H1 (cell line): Measurements from ENCODE around the gene RPS29. TPM values are rescaled to one million over a fixed set of nuclear protein-coding genes. Genes with fewer than 3 reads are reported as not detected.
A peak's percentile ranks its signal among the peaks of the same experiment; 100 is the strongest.

ENCODE experiments used
- CTCF ChIA-PET: fragments of 300-600 bp; sonication (Branson Sonifier 250); formaldehyde crosslinking; loops from one replicate; lab custom pipeline; 2021; ENCODE audit not compliant: partially characterized antibody; lab: Charles Lee
- POLR2A ChIA-PET: fragments of 300-600 bp; sonication (Branson Sonifier 250); formaldehyde crosslinking; loops from one replicate; lab custom pipeline; 2021; ENCODE audit warnings: inconsistent platforms; ENCODE audit not compliant: partially characterized antibody; lab: Charles Lee
- DNase-seq, 2 experiments: peaks; one replicate each; pipeline versions ENCODE4 v3.0.0 to v3.0.0-alpha.2; 2010 to 2022; ENCODE audit warnings: low spot score in 2 of 2, low read depth in 1 of 2, mixed read lengths in 1 of 2
- FAIRE-seq: peaks from 2 replicates; lab custom pipeline; 2011; peaks lifted over from hg19 to GRCh38; lab: Jason Lieb, UNC
- H2AFZ ChIP-seq: 2 replicates; pipeline ENCODE4 v1.8.1; 2012; ENCODE audit warnings: low read length, inconsistent platforms
- H2AK5ac ChIP-seq: 2 replicates; pipeline ENCODE4 v1.6.1; 2013; ENCODE audit warnings: low read depth, low read length
- H2BK120ac ChIP-seq: replicated peaks from 2 replicates; pipeline ENCODE3; 2013; ENCODE audit warnings: low read depth, low read length, inconsistent platforms
- H2BK12ac ChIP-seq: 2 replicates; pipeline ENCODE4 v1.6.1; 2013; ENCODE audit warnings: low read depth, low read length
- H2BK15ac ChIP-seq: 2 replicates; pipeline ENCODE4 v1.6.1; 2013; ENCODE audit warnings: low read length
- H2BK20ac ChIP-seq: 2 replicates; pipeline ENCODE4 v1.6.1; 2013; ENCODE audit warnings: low read length
- H2BK5ac ChIP-seq: 2 replicates; pipeline ENCODE4 v1.6.1; 2013; ENCODE audit warnings: low read depth, low read length
- H3K14ac ChIP-seq: 2 replicates; pipeline ENCODE4 v1.6.1; 2013; ENCODE audit warnings: inconsistent platforms; ENCODE audit not compliant: insufficient read length
- H3K18ac ChIP-seq: 2 replicates; pipeline ENCODE4 v1.6.1; 2013; ENCODE audit warnings: low read length; ENCODE audit errors: extremely low read depth
- H3K23ac ChIP-seq: 2 replicates; pipeline ENCODE4 v1.6.1; 2013; ENCODE audit warnings: inconsistent platforms; ENCODE audit not compliant: insufficient read length
- H3K23me2 ChIP-seq: 2 replicates; pipeline ENCODE4 v1.6.1; 2013; ENCODE audit warnings: low read depth, low read length
- H3K27ac ChIP-seq: 2 replicates; pipeline ENCODE4 v1.6.1; 2011; ENCODE audit warnings: low read depth, low read length, inconsistent platforms
- H3K27me3 ChIP-seq, 4 experiments: replicated peaks in 1 of 4; 1 replicate in 1 of 4; 2 replicates in 3 of 4; pipeline versions ENCODE4 v1.6.1 to v1.8.1; 2011 to 2013; ENCODE audit warnings: low read length in 3 of 4, mild to moderate bottlenecking in 3 of 4, inconsistent platforms in 2 of 4, mixed read lengths in 2 of 4, moderate library complexity in 1 of 4; ENCODE audit not compliant: control insufficient read depth in 3 of 4, insufficient read depth in 3 of 4; ENCODE audit errors: extremely low read depth in 1 of 4
- H3K36me3 ChIP-seq, 4 experiments: 2 replicates each; pipeline versions ENCODE4 v1.6.1 to v1.8.1; 2011 to 2013; ENCODE audit warnings: mild to moderate bottlenecking in 4 of 4, low read length in 3 of 4, moderate library complexity in 2 of 4, control low read depth in 1 of 4, inconsistent platforms in 1 of 4; ENCODE audit not compliant: insufficient read depth in 4 of 4, control insufficient read depth in 2 of 4
- H3K4ac ChIP-seq: replicated peaks from 2 replicates; pipeline ENCODE3; 2013; ENCODE audit warnings: low read length, low read depth, mixed read lengths, inconsistent platforms; ENCODE audit not compliant: insufficient read length
- H3K4me1 ChIP-seq, 4 experiments: replicated peaks in 1 of 4; 1 replicate in 1 of 4; 2 replicates in 3 of 4; pipeline versions ENCODE4 v1.6.1 to v1.8.1; 2011 to 2013; ENCODE audit warnings: low read length in 3 of 4, inconsistent platforms in 2 of 4, mixed read lengths in 1 of 4; ENCODE audit not compliant: insufficient read depth in 4 of 4, control insufficient read depth in 3 of 4
- H3K4me2 ChIP-seq, 2 experiments: 2 replicates each; pipeline versions ENCODE4 v1.6.1 to v1.8.1; 2011 to 2013; ENCODE audit warnings: low read depth in 2 of 2, low read length in 2 of 2, control low read depth in 1 of 2, inconsistent platforms in 1 of 2, mild to moderate bottlenecking in 1 of 2; ENCODE audit not compliant: insufficient read depth in 1 of 2
- H3K4me3 ChIP-seq, 4 experiments: fragments of 200-600, 300-600 bp in 1 of 4; sonication (generic), shearing (Covaris generic), sonication (Bioruptor Twin) in 1 of 4; 2 replicates each; pipeline versions ENCODE4 v1.5.1 to v1.8.1; 2011 to 2016; ENCODE audit warnings: low read length in 4 of 4, low read depth in 3 of 4, control low read depth in 2 of 4, inconsistent platforms in 2 of 4, mild to moderate bottlenecking in 2 of 4, mixed read lengths in 1 of 4, moderate library complexity in 1 of 4; ENCODE audit not compliant: insufficient read depth in 2 of 4; ENCODE audit errors: extremely low read depth in 1 of 4
- H3K56ac ChIP-seq: replicated peaks from 2 replicates; pipeline ENCODE3; 2013; ENCODE audit warnings: low read depth, mild to moderate bottlenecking, mixed read lengths, low read length, inconsistent platforms; ENCODE audit not compliant: insufficient read length
- H3K79me1 ChIP-seq: 2 replicates; pipeline ENCODE4 v1.6.1; 2013; ENCODE audit warnings: low read depth, low read length, control low read depth
- H3K79me2 ChIP-seq, 2 experiments: 2 replicates each; pipeline versions ENCODE4 v1.6.1 to v1.8.1; 2012 to 2013; ENCODE audit warnings: low read length in 2 of 2, mild to moderate bottlenecking in 2 of 2, inconsistent platforms in 1 of 2; ENCODE audit not compliant: insufficient read depth in 2 of 2, control insufficient read depth in 1 of 2
- H3K9ac ChIP-seq, 4 experiments: replicated peaks in 1 of 4; 1 replicate in 1 of 4; 2 replicates in 3 of 4; pipeline versions ENCODE4 v1.6.1 to v1.8.1; 2011 to 2013; ENCODE audit warnings: low read depth in 3 of 4, low read length in 3 of 4, control low read depth in 2 of 4, mild to moderate bottlenecking in 2 of 4, moderate library complexity in 2 of 4, inconsistent platforms in 1 of 4; ENCODE audit errors: extremely low read depth in 1 of 4
- H3K9me3 ChIP-seq, 2 experiments: 2 replicates each; pipeline versions ENCODE4 v1.6.1 to v1.8.1; 2012 to 2013; ENCODE audit warnings: mild to moderate bottlenecking in 2 of 2, moderate library complexity in 2 of 2, control low read depth in 1 of 2, inconsistent platforms in 1 of 2, low read depth in 1 of 2, low read length in 1 of 2, mixed read lengths in 1 of 2; ENCODE audit not compliant: insufficient read depth in 2 of 2
- H4K20me1 ChIP-seq, 2 experiments: replicated peaks in 1 of 2; 2 replicates each; pipeline versions ENCODE3 to v1.8.1; 2011 to 2013; ENCODE audit warnings: inconsistent platforms in 2 of 2, low read length in 2 of 2, mild to moderate bottlenecking in 1 of 2; ENCODE audit not compliant: insufficient read depth in 2 of 2, control insufficient read depth in 1 of 2
- H4K5ac ChIP-seq: 2 replicates; pipeline ENCODE4 v1.6.1; 2013; ENCODE audit warnings: low read length, low read depth, mixed read lengths, inconsistent platforms; ENCODE audit not compliant: insufficient read length
- H4K8ac ChIP-seq: 2 replicates; pipeline ENCODE4 v1.8.0; 2013; ENCODE audit warnings: mild to moderate bottlenecking, moderate library complexity, low read length, inconsistent platforms; ENCODE audit not compliant: insufficient read depth; ENCODE audit errors: extremely low read depth
- H4K91ac ChIP-seq: replicated peaks from 2 replicates; pipeline ENCODE3; 2013; ENCODE audit warnings: low read length, mixed read lengths, inconsistent platforms; ENCODE audit not compliant: insufficient read length
- EP300 ChIP-seq, 2 experiments: IDR thresholded peaks; 1 replicate in 1 of 2; 2 replicates in 1 of 2; pipeline ENCODE4 v1.6.1; 2011 to 2012; ENCODE audit warnings: low read depth in 2 of 2, low read length in 2 of 2, mild to moderate bottlenecking in 2 of 2, borderline replicate concordance in 1 of 2, inconsistent platforms in 1 of 2, moderate library complexity in 1 of 2
- HDAC2 ChIP-seq, 2 experiments: fragments of 300-600 bp in 1 of 2; sonication (generic) in 1 of 2; IDR thresholded peaks; 2 replicates each; pipeline ENCODE4 v1.6.1; 2011 to 2012; ENCODE audit warnings: low read depth in 2 of 2, low read length in 2 of 2, mild to moderate bottlenecking in 2 of 2, moderate library complexity in 2 of 2, borderline replicate concordance in 1 of 2, inconsistent platforms in 1 of 2
- NANOG ChIP-seq: IDR thresholded peaks from 2 replicates; pipeline ENCODE4 v1.6.1; 2011; ENCODE audit warnings: low read length, low read depth, mild to moderate bottlenecking, inconsistent platforms; ENCODE audit not compliant: insufficient read depth, poor library complexity, severe bottlenecking
- SP2 ChIP-seq: IDR thresholded peaks from 2 replicates; pipeline ENCODE4 v1.6.1; 2012; ENCODE audit warnings: mild to moderate bottlenecking, low read length, inconsistent platforms
- TEAD4 ChIP-seq: IDR thresholded peaks from 2 replicates; pipeline ENCODE4 v1.6.1; 2012; ENCODE audit warnings: low read depth, low read length, inconsistent platforms, mixed read lengths
- WGBS, 2 experiments: shearing (Covaris generic) in 1 of 2; methylation state at CpG; one replicate each; pipeline versions ENCODE4 v1.1.6 to v1.1.7; 2013 to 2015; ENCODE audit warnings: low lambda C conversion rate in 2 of 2, mixed read lengths in 2 of 2, inconsistent platforms in 1 of 2, low coverage in 1 of 2, missing lambda C conversion rate in 1 of 2; ENCODE audit not compliant: insufficient replicate concordance in 2 of 2, insufficient coverage in 1 of 2, insufficient read length in 1 of 2; ENCODE audit errors: extremely low coverage in 1 of 2, missing lambda C conversion rate in 1 of 2; 5-methylcytosine and 5-hydroxymethylcytosine counted together
- polyA plus RNA-seq, 7 experiments: library from polyadenylated mRNA; depleted of rRNA in 3 of 7; stranded (reverse) in 5 of 7; unstranded in 2 of 7; fragments of >200 nt in 5 of 7; fragments of 200-250 nt in 2 of 7; gene quantifications; 1 replicate in 5 of 7; 2 replicates in 1 of 7; 4 replicates in 1 of 7; pipeline versions ENCODE4 v1.2.1 to v1.2.3, GENCODE V29; 2011 to 2013; ENCODE audit warnings: missing spikeins in 2 of 7, mixed read lengths in 2 of 7
- total RNA-seq: library from RNA; stranded (reverse); fragmentation: NEBNext Ultra II Directional; extraction: Animal tissue kit (Norgen Biotek cat#: 25700); gene quantifications from 2 replicates; pipeline ENCODE4 v1.2.1, GENCODE V29; 2021

RPS29 gene
- total and polyA plus RNA-seq, 2 of the 8 experiments (the other 6 are each of a cell fraction or from before 2014, with no cell fraction given), result 2,193 to 23,165 TPM

- Histone ChIP-seq H3K18ac (no peak overlapping the region), H3K56ac (no peak overlapping the region), H2AFZ (no peak overlapping the region), H4K8ac (no peak overlapping the region), H3K4me2 (peak overlapping the region; percentile 76 to 91), H2BK20ac (no peak overlapping the region), H2BK120ac (no peak overlapping the region), H2BK15ac (no peak overlapping the region), H3K9me3 (no peaks in the 10 kb centered on the region), H3K79me1 (no peaks in the 10 kb centered on the region), H4K91ac (no peak overlapping the region), H3K36me3 (peaks cover 4 to 45% (median 15%) of the 10 kb centered on the region in 4 experiments; a peak in 7 of 8 replicates), H3K23me2 (peaks cover 10% of the 10 kb centered on the region), H3K79me2 (peaks cover 5 to 49% of the 10 kb centered on the region in 2 experiments; a peak in 3 of 4 replicates), H3K4me1 (peaks cover 1 to 9% (median 3%) of the 10 kb centered on the region in 4 experiments; a peak in 3 of 7 replicates), H2BK12ac (no peak overlapping the region), H3K27ac (no peak overlapping the region), H3K14ac (no peak overlapping the region), H3K9ac (no peak overlapping the region), H3K23ac (no peak overlapping the region), H3K4ac (no peak overlapping the region), H3K27me3 (no peaks in the 10 kb centered on the region), H2BK5ac (no peak overlapping the region), H3K4me3 (peak overlapping the region; percentile 80 to 99 (median 94); a peak in 7 of 8 replicates), H4K20me1 (peaks cover 5 to 6% of the 10 kb centered on the region in 2 experiments), H2AK5ac (no peak overlapping the region), H4K5ac (no peak overlapping the region)
- no peak for TF ChIP-seq SP2
- no peak for TF ChIP-seq EP300 (IDR thresholded peaks at IDR 0.05; ENCODE audit: borderline replicate concordance in 1 of 2, low read depth in 2 of 2, low read length in 2 of 2)
- TF ChIP-seq NANOG, result no peak
- TF ChIP-seq HDAC2 (IDR thresholded peaks at IDR 0.05; ENCODE audit: borderline replicate concordance in 1 of 2, low read depth in 2 of 2, low read length in 2 of 2), result no peak
- TF ChIP-seq TEAD4, result no peak
- CTCF ChIA-PET, result interaction anchor here (1.0 to 2.4 kb wide), 3 partner anchors 12 to 35 kb away, joined by 3 to 15 read pairs (median 3); partner anchors contain the start of gene DNAAF2
- FAIRE-seq (no peak), DNase-seq (no peak)
- WGBS, 2 experiments, result 76% methylated on average over 3 of the region's 3 CpGs; no CpG with 5 or more reads in 1 of the 2 experiments
- POLR2A ChIA-PET, result interaction anchor here (1.0 to 3.9 kb wide), 13 partner anchors 8 to 240 kb away, joined by 3 to 53 read pairs (median 13); partner anchors contain the start of genes DNAAF2, KLHDC2, LRR1 and RPS29
Observed at GRCh38 chr14:49622022-49622607, 35.9 kb upstream of the RPS29 start.
